Ascending aorta (tissue), 2 donors: ENCODE results near the gene CEP112. TPM values are rescaled to one million over a fixed set of nuclear protein-coding genes. Genes with fewer than 3 reads are reported as not detected.

Experiments used
- DNase-seq, 2 donors: peaks; one replicate each; pipeline ENCODE4 v3.0.0-alpha.2; 2019; ENCODE audit warnings: low spot score in 2 of 2
- H3K27ac ChIP-seq, 2 donors: fragments of 200-600 bp; sonication (generic); one replicate each; pipeline ENCODE4 v1.5.1; 2016 to 2017; ENCODE audit warnings: mild to moderate bottlenecking in 1 of 2
- H3K27me3 ChIP-seq: fragments of 200-600 bp; sonication (generic); one replicate; pipeline ENCODE4 v1.5.1; 2017
- H3K36me3 ChIP-seq, 2 donors: fragments of 200-600 bp; sonication (generic); one replicate each; pipeline ENCODE4 v1.5.1; 2016
- H3K4me1 ChIP-seq, 2 donors: fragments of 200-600 bp; sonication (generic); one replicate each; pipeline ENCODE4 v1.5.1; 2016 to 2017; ENCODE audit warnings: mild to moderate bottlenecking in 1 of 2
- H3K4me3 ChIP-seq, 2 donors: fragments of 200-600 bp; sonication (generic); one replicate each; pipeline ENCODE4 v1.5.1; 2016 to 2017; ENCODE audit warnings: mild to moderate bottlenecking in 1 of 2
- H3K9me3 ChIP-seq, 2 donors: fragments of 200-600 bp; sonication (generic); one replicate each; pipeline ENCODE4 v1.5.1; 2016
- intact Hi-C: fragments of 100-400 bp; cut with DNase I; formaldehyde crosslinking; loops from one replicate; pipeline ENCODE4 v1.15.1; 2023
- total RNA-seq: library from RNA; depleted of rRNA; stranded (reverse); fragments of >200 nt; gene quantifications from one replicate; pipeline ENCODE4 v1.1.0, GENCODE V29; 2016
- TF ChIP-seq, protein P1 (sequence below), 3 experiments: fragments of 200-600 bp in 2 of 3; fragments of 450-650 bp in 1 of 3; sonication (generic) in 2 of 3; IDR thresholded peaks; one replicate each; pipeline ENCODE4 v1.5.1; 2016 to 2019; ENCODE audit warnings: antibody characterized with exemption in 3 of 3, mild to moderate bottlenecking in 1 of 3, moderate library complexity in 1 of 3

Gene CEP112
- total RNA-seq, 1 donor from 2014 or later = 11.4 TPM

DNA sequence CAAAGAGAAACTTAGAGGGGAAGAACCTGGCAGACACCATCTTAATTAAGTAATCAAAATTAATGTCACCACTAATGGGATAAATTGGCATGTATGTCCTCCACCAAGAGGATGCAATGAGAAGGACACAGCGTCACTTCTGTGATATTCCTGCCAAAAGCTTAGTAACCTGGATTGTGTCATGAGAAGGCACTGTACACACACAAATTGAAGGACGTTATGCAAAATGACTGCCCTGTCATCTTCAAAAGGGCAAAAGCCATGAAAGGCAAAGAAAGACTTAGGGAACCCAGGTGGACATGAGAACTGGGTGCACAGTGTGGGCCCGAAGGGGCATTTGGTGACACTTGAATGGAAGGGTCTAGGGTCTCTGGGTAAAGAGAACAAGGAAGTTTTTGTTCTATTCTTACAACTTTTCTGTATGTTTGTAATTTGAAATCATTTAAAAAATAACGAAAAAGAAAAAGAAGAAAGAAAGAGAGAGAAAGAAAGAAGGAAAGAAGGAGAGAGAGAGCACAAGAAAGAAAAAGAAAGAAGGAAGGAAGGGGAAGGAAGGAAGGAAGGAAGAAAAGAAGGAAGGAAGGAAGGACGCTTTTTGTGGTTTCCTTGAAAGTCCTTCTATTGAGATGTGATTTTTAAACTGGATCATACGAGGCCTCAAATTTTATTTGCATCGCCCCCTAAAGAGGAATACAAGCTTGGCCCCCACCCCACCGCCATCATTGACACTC, 41.3 kb upstream of the CEP112 start:
- Histone ChIP-seq H3K27ac (no peak overlapping the region), H3K4me3 (no peak overlapping the region), H3K9me3 (no peaks in the 10 kb centered on the region), H3K36me3 (no peaks in the 10 kb centered on the region), H3K27me3 (no peaks in the 10 kb centered on the region), H3K4me1 (no peaks in the 10 kb centered on the region)
- DNase-seq = no peak
- TF ChIP-seq, protein P1, sequence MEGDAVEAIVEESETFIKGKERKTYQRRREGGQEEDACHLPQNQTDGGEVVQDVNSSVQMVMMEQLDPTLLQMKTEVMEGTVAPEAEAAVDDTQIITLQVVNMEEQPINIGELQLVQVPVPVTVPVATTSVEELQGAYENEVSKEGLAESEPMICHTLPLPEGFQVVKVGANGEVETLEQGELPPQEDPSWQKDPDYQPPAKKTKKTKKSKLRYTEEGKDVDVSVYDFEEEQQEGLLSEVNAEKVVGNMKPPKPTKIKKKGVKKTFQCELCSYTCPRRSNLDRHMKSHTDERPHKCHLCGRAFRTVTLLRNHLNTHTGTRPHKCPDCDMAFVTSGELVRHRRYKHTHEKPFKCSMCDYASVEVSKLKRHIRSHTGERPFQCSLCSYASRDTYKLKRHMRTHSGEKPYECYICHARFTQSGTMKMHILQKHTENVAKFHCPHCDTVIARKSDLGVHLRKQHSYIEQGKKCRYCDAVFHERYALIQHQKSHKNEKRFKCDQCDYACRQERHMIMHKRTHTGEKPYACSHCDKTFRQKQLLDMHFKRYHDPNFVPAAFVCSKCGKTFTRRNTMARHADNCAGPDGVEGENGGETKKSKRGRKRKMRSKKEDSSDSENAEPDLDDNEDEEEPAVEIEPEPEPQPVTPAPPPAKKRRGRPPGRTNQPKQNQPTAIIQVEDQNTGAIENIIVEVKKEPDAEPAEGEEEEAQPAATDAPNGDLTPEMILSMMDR (IDR thresholded peaks at IDR 0.05) = no peak
- intact Hi-C loops = no loop called here

- Histone ChIP-seq H3K9me3 (no peaks in the 10 kb centered on the region), H3K27ac (no peak overlapping the region), H3K36me3 (no peaks in the 10 kb centered on the region), H3K27me3 (no peaks in the 10 kb centered on the region), H3K4me3 (no peak overlapping the region), H3K4me1 (no peaks in the 10 kb centered on the region)
- TF ChIP-seq, protein P1 (IDR thresholded peaks at IDR 0.05) = no peak
- intact Hi-C loops = no loop called here
- DNase-seq = no peak
Measured at GRCh38 chr17:66230922-66231591, 39.1 kb upstream of the CEP112 start.

- intact Hi-C loops = no loop called here
- Histone ChIP-seq H3K27me3 (no peaks in the 10 kb centered on the region), H3K36me3 (no peaks in the 10 kb centered on the region)
Measured at GRCh38 chr17:66229783-66230538, 38.0 kb upstream of the CEP112 start.

GRCh38 chr17:66228887-66229782, 37.2 kb upstream of the CEP112 start, which contains the start of gene APOH:
TSS of gene APOH (minus strand) at chr17:66229415. CDS start at chr17:66229379, 36 bp downstream.
- intact Hi-C loops = no loop called here
- Histone ChIP-seq H3K27ac (no peak within 1 kb of the TSS), H3K4me3 (no peak within 1 kb of the TSS), H3K36me3 (no peaks in the 10 kb centered on the region), H3K27me3 (no peaks in the 10 kb centered on the region), H3K9me3 (no peaks in the 10 kb centered on the region), H3K4me1 (no peaks in the 10 kb centered on the region)
- TF ChIP-seq, protein P1 (IDR thresholded peaks at IDR 0.05) = no peak
- no peak for DNase-seq

More at GRCh38 chr17:66229783-66230538, 38.0 kb upstream of the CEP112 start:
- no peaks in the 10 kb centered on the region for H3K4me1 ChIP-seq
- TF ChIP-seq, protein P1 (IDR thresholded peaks at IDR 0.05) = no peak
- H3K9me3 ChIP-seq = no peaks in the 10 kb centered on the region
- no peak overlapping the region for H3K4me3 ChIP-seq
- DNase-seq = no peak
- H3K27ac ChIP-seq = no peak overlapping the region
